Vagina (tissue), 2 donors: ENCODE results near the gene COBLL1. TPM values are rescaled to one million over a fixed set of nuclear protein-coding genes. Genes with fewer than 3 reads are reported as not detected.

Source experiments
- DNase-seq, 2 donors: peaks; one replicate each; pipeline ENCODE4 v3.0.0-alpha.2; 2017; ENCODE audit errors: extremely low spot score in 2 of 2
- H3K27ac ChIP-seq: fragments of 200-600 bp; sonication (generic); one replicate; pipeline ENCODE4 v1.5.1; 2019
- H3K27me3 ChIP-seq: fragments of 200-600 bp; sonication (generic); one replicate; pipeline ENCODE4 v1.5.1; 2019
- H3K36me3 ChIP-seq, 2 donors: fragments of 200-600 bp; sonication (generic); one replicate each; pipeline ENCODE4 v1.5.1; 2017 to 2019
- H3K4me1 ChIP-seq: fragments of 200-600 bp; sonication (generic); one replicate; pipeline ENCODE4 v1.5.1; 2019
- H3K4me3 ChIP-seq, 2 donors: fragments of 200-600 bp; sonication (generic); 1 replicate in 1 of 2; 2 replicates in 1 of 2; pipeline ENCODE4 v1.5.1; 2016 to 2019
- H3K9me3 ChIP-seq: fragments of 200-600 bp; sonication (generic); one replicate; pipeline ENCODE4 v1.5.1; 2019
- CTCF ChIP-seq, 3 experiments: fragments of 450-650 bp in 2 of 3; fragments of 200-600 bp in 1 of 3; sonication (generic) in 1 of 3; IDR thresholded peaks; one replicate each; pipeline ENCODE4 v1.5.1; 2017 to 2019; ENCODE audit warnings: antibody characterized with exemption in 3 of 3, mild to moderate bottlenecking in 2 of 3, moderate library complexity in 2 of 3
- POLR2A ChIP-seq, 2 donors: fragments of 450-650 bp; IDR thresholded peaks; one replicate each; pipeline ENCODE4 v1.6.1; 2017; ENCODE audit warnings: antibody characterized with exemption in 2 of 2, mild to moderate bottlenecking in 2 of 2, moderate library complexity in 2 of 2
- POLR2AphosphoS5 ChIP-seq, 2 donors: sonication (generic); formaldehyde crosslinking; IDR thresholded peaks; one replicate each; pipeline ENCODE4 v1.9.0; 2017; ENCODE audit warnings: antibody characterized with exemption in 2 of 2, mild to moderate bottlenecking in 2 of 2, low read depth in 1 of 2; ENCODE audit not compliant: insufficient read depth in 1 of 2
- intact Hi-C: fragments of 100-400 bp; cut with DNase I; formaldehyde crosslinking; loops from one replicate; pipeline ENCODE4 v1.15.1; 2023
- total RNA-seq: library from RNA; depleted of rRNA; stranded (reverse); fragments of >200 nt; gene quantifications from one replicate; pipeline ENCODE4 v1.2.3, GENCODE V29; 2016

The COBLL1 gene
- total RNA-seq, 1 donor from 2014 or later: 79.6 TPM

- intact Hi-C loops: no loop called here
- Histone ChIP-seq H3K27ac (no peak overlapping the region), H3K4me3 (no peak overlapping the region), H3K9me3 (no peaks in the 10 kb centered on the region), H3K27me3 (no peaks in the 10 kb centered on the region), H3K36me3 (peaks cover 0 to 24% of the 10 kb centered on the region in 2 donors), H3K4me1 (no peaks in the 10 kb centered on the region)
- no peak for TF ChIP-seq POLR2AphosphoS5 (IDR thresholded peaks at IDR 0.05; ENCODE audit: insufficient read depth in 1 of 2, low read depth in 1 of 2)
- no peak for TF ChIP-seq CTCF (IDR thresholded peaks at IDR 0.05)
- TF ChIP-seq POLR2A (IDR thresholded peaks at IDR 0.05): no peak
- DNase-seq: no peak
Measured at GRCh38 chr2:164693390-164693789, 148.2 kb downstream of the COBLL1 start.

GRCh38 chr2:164692958-164693357 lies 148.7 kb downstream of the COBLL1 start:
- no peaks in the 10 kb centered on the region for H3K4me1 ChIP-seq
- H3K27me3 ChIP-seq: no peaks in the 10 kb centered on the region
- DNase-seq: no peak
- no peaks in the 10 kb centered on the region for H3K9me3 ChIP-seq
- peaks cover 0 to 24% of the 10 kb centered on the region in 2 donors for H3K36me3 ChIP-seq
- intact Hi-C loops: no loop called here
- H3K4me3 ChIP-seq: no peak overlapping the region
- H3K27ac ChIP-seq: no peak overlapping the region
- TF ChIP-seq CTCF (IDR thresholded peaks at IDR 0.05): no peak
- TF ChIP-seq POLR2AphosphoS5 (IDR thresholded peaks at IDR 0.05; ENCODE audit: insufficient read depth in 1 of 2, low read depth in 1 of 2): no peak
- TF ChIP-seq POLR2A (IDR thresholded peaks at IDR 0.05): no peak

- Histone ChIP-seq H3K9me3 (no peaks in the 10 kb centered on the region), H3K4me3 (no peak overlapping the region), H3K36me3 (peaks cover 0 to 24% of the 10 kb centered on the region in 2 donors), H3K27ac (no peak overlapping the region), H3K27me3 (no peaks in the 10 kb centered on the region), H3K4me1 (no peaks in the 10 kb centered on the region)
- DNase-seq: no peak
- intact Hi-C loops: no loop called here
- TF ChIP-seq POLR2AphosphoS5 (IDR thresholded peaks at IDR 0.05; ENCODE audit: insufficient read depth in 1 of 2, low read depth in 1 of 2) (no peak), CTCF (IDR thresholded peaks at IDR 0.05) (no peak), POLR2A (IDR thresholded peaks at IDR 0.05) (no peak)
Measured at GRCh38 chr2:164692114-164692513, 149.5 kb downstream of the COBLL1 start.

- peaks cover 0 to 24% of the 10 kb centered on the region in 2 donors for H3K36me3 ChIP-seq
- H3K27ac ChIP-seq: no peak overlapping the region
- no peak for TF ChIP-seq POLR2A (IDR thresholded peaks at IDR 0.05)
- TF ChIP-seq CTCF (IDR thresholded peaks at IDR 0.05): no peak
- TF ChIP-seq POLR2AphosphoS5 (IDR thresholded peaks at IDR 0.05; ENCODE audit: insufficient read depth in 1 of 2, low read depth in 1 of 2): no peak
- intact Hi-C loops: no loop called here
- H3K27me3 ChIP-seq: no peaks in the 10 kb centered on the region
- H3K4me3 ChIP-seq: no peak overlapping the region
- no peaks in the 10 kb centered on the region for H3K4me1 ChIP-seq
- H3K9me3 ChIP-seq: no peaks in the 10 kb centered on the region
- DNase-seq: no peak
Measured at GRCh38 chr2:164691346-164691887, 150.2 kb downstream of the COBLL1 start.

GRCh38 chr2:164690361-164690760 lies 151.3 kb downstream of the COBLL1 start:
- no peak for DNase-seq
- H3K4me1 ChIP-seq: no peaks in the 10 kb centered on the region
- no peaks in the 10 kb centered on the region for H3K27me3 ChIP-seq
- peaks cover 0 to 20% of the 10 kb centered on the region in 2 donors for H3K36me3 ChIP-seq
- intact Hi-C loops: no loop called here
- TF ChIP-seq POLR2AphosphoS5 (IDR thresholded peaks at IDR 0.05; ENCODE audit: insufficient read depth in 1 of 2, low read depth in 1 of 2) (no peak), POLR2A (IDR thresholded peaks at IDR 0.05) (no peak), CTCF (IDR thresholded peaks at IDR 0.05) (no peak)
- no peaks in the 10 kb centered on the region for H3K9me3 ChIP-seq
- H3K4me3 ChIP-seq: no peak overlapping the region
- H3K27ac ChIP-seq: no peak overlapping the region
